Measurements from ENCODE around the gene RPL7L1. TPM values are rescaled to one million over a fixed set of nuclear protein-coding genes. Genes with fewer than 3 reads are reported as not detected.
"Not testable (repeated sequence)": the region's sequence is repeated elsewhere in the genome, so short reads cannot be mapped to it uniquely, and the experiment has no call there.

The RPL7L1 gene
- total RNA-seq, 2 donors from 2014 or later, result 55.5 to 75.8 TPM

GRCh38 chr6:42896178-42896719 lies 16.8 kb downstream of the RPL7L1 start:
- H3K9me3 ChIP-seq, result no peaks in the 10 kb centered on the region
- no peak overlapping the region for H3K4me3 ChIP-seq
- DNase-seq (ENCODE audit: low spot score) (no peak), ATAC-seq (ENCODE audit: insufficient number of reproducible peaks, low FRiP score, low read depth) (no peak)
- no peak overlapping the region for H3K27ac ChIP-seq
- H3K27me3 ChIP-seq (replicated peaks; ENCODE audit: insufficient read depth), result no peaks in the 10 kb centered on the region
- TF ChIP-seq, protein P1, sequence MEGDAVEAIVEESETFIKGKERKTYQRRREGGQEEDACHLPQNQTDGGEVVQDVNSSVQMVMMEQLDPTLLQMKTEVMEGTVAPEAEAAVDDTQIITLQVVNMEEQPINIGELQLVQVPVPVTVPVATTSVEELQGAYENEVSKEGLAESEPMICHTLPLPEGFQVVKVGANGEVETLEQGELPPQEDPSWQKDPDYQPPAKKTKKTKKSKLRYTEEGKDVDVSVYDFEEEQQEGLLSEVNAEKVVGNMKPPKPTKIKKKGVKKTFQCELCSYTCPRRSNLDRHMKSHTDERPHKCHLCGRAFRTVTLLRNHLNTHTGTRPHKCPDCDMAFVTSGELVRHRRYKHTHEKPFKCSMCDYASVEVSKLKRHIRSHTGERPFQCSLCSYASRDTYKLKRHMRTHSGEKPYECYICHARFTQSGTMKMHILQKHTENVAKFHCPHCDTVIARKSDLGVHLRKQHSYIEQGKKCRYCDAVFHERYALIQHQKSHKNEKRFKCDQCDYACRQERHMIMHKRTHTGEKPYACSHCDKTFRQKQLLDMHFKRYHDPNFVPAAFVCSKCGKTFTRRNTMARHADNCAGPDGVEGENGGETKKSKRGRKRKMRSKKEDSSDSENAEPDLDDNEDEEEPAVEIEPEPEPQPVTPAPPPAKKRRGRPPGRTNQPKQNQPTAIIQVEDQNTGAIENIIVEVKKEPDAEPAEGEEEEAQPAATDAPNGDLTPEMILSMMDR (IDR thresholded peaks at IDR 0.05), result no peak
- peaks cover 13 to 31% of the 10 kb centered on the region in 2 donors for H3K4me1 ChIP-seq (ENCODE audit: control insufficient read depth in 1 of 2, low read depth in 2 of 2)
- H3K36me3 ChIP-seq, result no peaks in the 10 kb centered on the region

DNA sequence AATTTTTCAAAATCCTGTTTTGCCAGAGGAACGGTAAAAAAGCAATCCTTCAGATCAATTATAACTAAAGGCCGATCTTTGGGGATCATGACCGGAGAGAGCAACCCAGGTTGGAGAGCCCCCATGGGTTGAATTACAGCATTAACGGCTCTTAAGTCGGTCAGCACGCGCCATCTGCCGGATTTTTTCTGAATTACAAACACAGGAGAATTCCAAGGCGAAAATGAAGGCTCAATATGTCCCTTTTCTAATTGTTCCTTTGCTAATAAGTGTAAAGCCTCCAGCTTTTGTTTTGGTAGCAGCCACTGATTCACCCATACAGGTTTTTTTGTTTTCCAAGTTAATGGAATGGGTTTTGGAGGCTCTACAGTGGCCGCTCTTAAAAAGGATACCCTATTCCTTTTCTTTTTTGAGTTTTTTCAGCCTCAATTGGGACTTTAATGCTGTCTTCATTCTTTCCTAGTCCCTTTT lies 19.5 kb downstream of the RPL7L1 start:
- DNase-seq (ENCODE audit: low spot score) (no peak), ATAC-seq (ENCODE audit: insufficient number of reproducible peaks, low FRiP score, low read depth) (no peak)
- TF ChIP-seq, protein P1 (IDR thresholded peaks at IDR 0.05), result peak; percentile 85
- H3K4me3 ChIP-seq, result no peak overlapping the region
- no peaks in the 10 kb centered on the region for H3K27me3 ChIP-seq (replicated peaks; ENCODE audit: insufficient read depth)
- no peaks in the 10 kb centered on the region for H3K9me3 ChIP-seq
- peaks cover 11 to 31% of the 10 kb centered on the region in 2 donors for H3K4me1 ChIP-seq (ENCODE audit: control insufficient read depth in 1 of 2, low read depth in 2 of 2)
- peak overlapping the region; percentile 39 to 57 for H3K27ac ChIP-seq
- H3K36me3 ChIP-seq, result no peaks in the 10 kb centered on the region

DNA sequence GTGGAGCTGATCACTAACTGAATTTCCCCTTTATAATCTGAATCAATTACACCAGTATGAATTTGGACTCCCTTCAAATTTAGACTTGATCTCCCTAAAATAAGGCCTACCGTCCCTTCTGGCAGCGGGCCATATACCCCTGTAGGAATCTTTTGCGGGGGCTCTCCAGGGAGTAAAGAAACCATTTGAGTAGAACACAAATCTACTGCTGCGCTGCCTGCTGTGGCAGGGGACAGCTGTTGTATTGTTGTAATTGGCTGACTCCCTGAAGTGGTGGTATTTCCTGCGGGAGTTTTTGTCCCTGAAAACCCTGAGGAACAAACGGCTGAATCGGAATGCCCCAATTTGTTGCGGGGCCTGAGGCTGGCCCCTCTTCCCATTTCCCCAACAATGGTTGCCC lies 20.5 kb downstream of the RPL7L1 start:
- ATAC-seq (ENCODE audit: insufficient number of reproducible peaks, low FRiP score, low read depth) (no peak), DNase-seq (ENCODE audit: low spot score) (no peak)
- peaks cover 11 to 31% of the 10 kb centered on the region in 2 donors for H3K4me1 ChIP-seq (ENCODE audit: control insufficient read depth in 1 of 2, low read depth in 2 of 2)
- H3K27me3 ChIP-seq (replicated peaks; ENCODE audit: insufficient read depth), result no peaks in the 10 kb centered on the region
- TF ChIP-seq, protein P1 (IDR thresholded peaks at IDR 0.05), result no peak
- H3K4me3 ChIP-seq, result no peak overlapping the region
- H3K9me3 ChIP-seq, result no peaks in the 10 kb centered on the region
- H3K27ac ChIP-seq, result peak overlapping the region in 1 of 2 donors; percentile 39
- no peaks in the 10 kb centered on the region for H3K36me3 ChIP-seq

DNA sequence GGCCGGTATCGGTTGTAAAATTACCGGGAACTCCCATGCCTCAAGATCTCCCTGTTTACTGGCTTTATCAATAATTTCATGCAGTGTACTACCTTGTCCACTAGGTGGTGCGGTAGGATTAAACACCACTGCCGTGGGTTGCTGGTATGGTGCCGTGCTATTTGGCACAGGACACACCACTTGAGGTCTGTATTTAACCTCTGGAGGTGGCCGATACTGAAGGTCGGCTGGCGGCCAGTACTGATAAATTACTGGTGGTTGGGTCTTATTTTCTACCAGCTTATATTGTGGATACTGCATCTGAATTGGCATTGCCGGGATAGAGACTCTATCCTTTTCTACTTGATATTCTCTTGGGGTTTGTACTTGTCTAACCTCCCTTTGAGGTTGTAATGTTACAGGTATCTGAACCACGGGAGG lies 22.1 kb downstream of the RPL7L1 start:
- TF ChIP-seq, protein P1 (IDR thresholded peaks at IDR 0.05), result peak; percentile 89
- no peak overlapping the region for H3K27ac ChIP-seq
- ATAC-seq (ENCODE audit: insufficient number of reproducible peaks, low FRiP score, low read depth) (peak; percentile 65), DNase-seq (ENCODE audit: low spot score) (peak; percentile 57)
- peaks cover 11 to 31% of the 10 kb centered on the region in 2 donors for H3K4me1 ChIP-seq (ENCODE audit: control insufficient read depth in 1 of 2, low read depth in 2 of 2)
- no peaks in the 10 kb centered on the region for H3K27me3 ChIP-seq (replicated peaks; ENCODE audit: insufficient read depth)
- no peaks in the 10 kb centered on the region for H3K36me3 ChIP-seq
- no peaks in the 10 kb centered on the region for H3K9me3 ChIP-seq
- H3K4me3 ChIP-seq, result no peak overlapping the region

DNA sequence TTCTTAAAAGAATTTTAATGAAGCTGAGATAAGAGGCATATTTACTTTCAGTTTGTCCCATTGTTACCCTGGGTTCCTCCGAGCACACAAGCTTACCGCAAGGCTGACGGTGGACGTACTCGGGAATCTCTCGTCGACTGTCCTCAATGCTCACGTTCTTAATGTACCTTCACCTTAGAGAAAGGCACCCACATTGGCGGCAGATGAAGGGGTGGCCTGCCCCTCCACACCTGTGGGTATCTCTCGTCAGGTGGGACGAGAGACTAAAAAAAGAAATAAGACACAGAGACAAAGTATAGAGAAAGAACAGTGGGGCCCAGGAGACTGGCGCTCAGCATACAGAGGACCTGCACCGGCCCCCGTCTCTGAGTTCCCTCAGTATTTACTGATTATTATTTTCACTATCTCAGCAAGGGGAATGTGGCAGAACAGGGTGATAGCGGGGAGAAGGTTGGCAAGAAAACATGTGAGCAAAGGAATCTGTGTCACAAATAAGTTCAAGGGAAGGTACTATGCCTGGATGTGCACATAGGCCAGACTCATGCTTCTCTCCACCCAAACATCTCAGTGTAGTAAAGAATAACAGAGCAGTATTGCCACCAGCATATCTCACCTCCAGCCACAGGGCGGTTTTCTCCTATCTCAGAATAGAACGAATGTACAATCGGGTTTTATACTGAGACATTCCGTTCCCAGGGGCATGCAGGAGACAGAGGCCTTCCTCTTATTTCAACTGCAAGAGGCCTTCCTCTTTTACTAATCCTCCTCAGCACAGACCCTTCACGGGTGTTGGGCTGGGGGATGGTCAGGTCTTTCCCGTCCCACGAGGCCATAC lies 23.2 kb downstream of the RPL7L1 start:
- H3K27ac ChIP-seq; H3K9me3 ChIP-seq; ATAC-seq (ENCODE audit: insufficient number of reproducible peaks, low FRiP score, low read depth); H3K36me3 ChIP-seq; H3K4me3 ChIP-seq; DNase-seq (ENCODE audit: low spot score); H3K27me3 ChIP-seq (replicated peaks; ENCODE audit: insufficient read depth): not testable (repeated sequence)
- peaks cover 11 to 31% of the 10 kb centered on the region in 2 donors for H3K4me1 ChIP-seq (ENCODE audit: control insufficient read depth in 1 of 2, low read depth in 2 of 2)

Data from thoracic aorta (tissue), 2 donors.